ENCODE measurements around the gene CFAP99.

The CFAP99 gene

DNA sequence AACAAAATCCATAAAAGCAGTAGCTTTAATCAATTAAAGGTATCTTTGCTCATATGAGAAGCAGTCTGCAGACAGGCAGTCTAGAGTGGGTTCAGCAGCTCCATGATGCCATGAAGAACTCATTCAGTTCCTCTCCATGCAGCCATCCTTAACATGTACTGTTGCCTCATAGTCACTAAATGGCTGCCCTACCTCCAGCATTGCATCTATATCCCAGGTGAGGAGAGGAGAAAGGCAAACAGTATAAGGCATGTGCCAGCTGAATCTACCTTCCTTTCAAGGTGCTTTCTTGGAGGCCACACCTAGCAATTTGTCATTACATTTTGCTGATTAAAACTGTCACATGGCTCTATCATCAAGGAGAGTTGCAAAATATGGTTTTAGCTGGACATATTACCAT is 13.2 kb downstream of the CFAP99 start:
- no peak for DNase-seq

- no peak for DNase-seq
Observed at GRCh38 chr4:2432991-2433530, 14.3 kb downstream of the CFAP99 start.

GRCh38 chr4:2433609-2434350 is 15.0 kb downstream of the CFAP99 start:
- DNase-seq, result no peak

DNA sequence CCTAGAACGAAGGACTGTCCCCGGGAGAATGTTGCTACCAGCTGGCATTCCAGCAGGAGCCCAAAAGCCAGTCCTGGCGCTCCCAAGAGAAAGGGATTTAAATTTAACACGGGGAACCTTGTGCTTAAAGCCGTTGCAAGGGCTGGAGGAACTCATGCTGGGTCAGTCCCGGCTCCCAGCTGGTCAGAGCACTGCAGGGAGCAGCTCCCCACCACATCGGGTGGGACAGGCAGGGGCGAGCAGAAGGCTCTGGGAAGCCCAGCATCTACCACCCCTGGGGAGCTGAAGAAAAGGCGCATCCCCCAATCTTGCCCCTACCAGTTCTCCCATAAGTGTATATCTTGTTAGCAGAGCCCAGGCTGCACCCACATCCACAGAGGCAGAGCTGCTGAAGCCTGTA is 15.7 kb downstream of the CFAP99 start:
- no peak for DNase-seq

DNA sequence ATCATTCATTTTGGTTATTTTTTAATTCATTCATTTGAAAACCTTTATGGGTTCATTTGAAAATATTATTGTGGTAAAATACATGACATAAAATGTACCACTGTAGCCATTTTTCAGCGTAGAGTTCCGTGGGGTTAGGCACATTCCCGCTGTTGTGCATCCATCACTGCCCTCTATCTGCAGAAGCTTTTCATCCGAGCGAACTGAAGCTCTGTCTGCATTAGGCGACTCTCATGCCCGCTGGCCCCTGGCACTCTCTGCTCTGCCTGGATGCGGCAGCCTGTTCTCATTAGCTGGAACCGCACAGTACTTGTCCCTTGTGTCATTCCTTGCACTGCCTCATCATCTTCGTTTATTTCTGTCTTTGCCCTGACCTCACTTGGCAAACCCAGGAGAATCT is 17.5 kb downstream of the CFAP99 start:
- no peak for DNase-seq

DNA sequence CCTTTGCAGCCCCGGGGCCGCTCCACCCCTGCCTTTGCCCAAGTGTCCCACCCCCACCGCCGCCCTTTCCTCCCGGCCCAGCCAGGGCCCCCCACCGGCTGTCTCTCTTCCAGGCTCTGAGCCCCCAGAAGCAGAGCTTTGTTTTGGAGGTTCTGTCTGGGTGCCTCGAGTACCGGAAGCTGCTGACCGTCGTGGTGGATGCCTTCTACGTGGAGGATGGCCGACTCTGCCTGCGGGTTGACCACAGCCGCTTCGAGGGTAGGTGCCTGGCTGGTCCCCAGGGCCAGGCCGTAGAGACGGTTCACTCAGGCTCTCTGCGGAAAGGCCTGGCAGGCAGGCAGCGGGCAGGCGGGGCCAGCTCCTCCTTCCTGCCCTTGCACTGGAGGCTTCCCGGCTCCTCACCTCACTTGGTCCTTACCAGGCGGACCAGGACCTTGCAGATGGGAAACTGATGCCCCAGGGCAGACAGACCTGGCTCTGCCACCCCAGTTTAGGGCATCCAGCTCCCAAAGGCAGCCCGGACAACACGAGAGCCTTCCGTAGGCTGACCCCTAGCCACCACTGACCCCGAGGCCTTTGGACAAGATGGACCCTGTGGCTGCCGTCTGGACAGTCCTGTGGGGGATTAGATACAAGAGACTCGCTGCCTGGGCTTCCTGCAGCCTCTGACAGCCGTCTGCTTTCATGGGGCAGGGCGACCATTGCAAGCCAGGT is 18.2 kb downstream of the CFAP99 start:
- no peak for DNase-seq

GRCh38 chr4:2437475-2438215 is 18.9 kb downstream of the CFAP99 start:
- no peak for DNase-seq

DNA sequence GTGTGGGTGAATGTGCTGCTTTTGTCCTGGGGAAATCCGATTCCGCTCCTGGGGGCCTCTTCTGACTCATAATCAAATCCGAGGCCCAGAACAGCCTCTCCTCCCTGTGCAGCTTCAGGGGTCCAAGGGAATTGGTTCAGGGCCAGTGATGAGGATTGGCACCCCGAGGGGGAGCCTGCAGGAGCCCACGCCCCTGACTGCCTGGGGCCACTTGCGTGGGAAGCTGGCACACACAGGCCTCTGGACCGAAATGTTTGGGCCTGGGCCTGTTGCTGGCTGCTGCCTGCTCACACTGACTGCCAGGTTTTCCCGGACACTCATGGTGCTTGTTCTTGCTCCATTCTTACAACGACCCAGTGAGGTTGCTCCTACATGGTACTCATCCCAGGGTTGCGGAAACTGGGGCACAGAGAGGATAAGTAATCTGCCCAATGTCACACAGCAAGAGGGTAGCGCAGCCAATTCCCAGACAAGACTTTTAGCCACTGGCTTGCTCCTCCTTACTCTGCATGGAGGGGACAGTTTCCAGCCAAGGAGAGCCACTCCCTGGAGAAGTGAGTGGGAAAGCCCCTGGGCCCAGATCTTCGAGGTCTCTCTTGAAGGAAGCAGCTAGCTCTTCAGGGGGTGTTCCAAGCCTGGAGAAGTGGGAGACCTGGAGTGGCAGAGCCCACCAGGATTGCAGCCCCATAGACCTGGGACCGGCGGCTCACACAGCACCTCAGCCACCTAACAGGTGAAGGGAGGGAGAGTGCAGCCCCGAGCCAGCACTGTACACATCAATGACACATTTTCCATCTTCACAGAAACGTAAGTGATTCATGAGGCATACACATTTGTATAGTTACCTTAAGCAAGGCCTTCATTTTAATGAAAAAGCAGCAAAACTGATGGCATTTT is 20.3 kb downstream of the CFAP99 start:
- DNase-seq, result no peak

DNA sequence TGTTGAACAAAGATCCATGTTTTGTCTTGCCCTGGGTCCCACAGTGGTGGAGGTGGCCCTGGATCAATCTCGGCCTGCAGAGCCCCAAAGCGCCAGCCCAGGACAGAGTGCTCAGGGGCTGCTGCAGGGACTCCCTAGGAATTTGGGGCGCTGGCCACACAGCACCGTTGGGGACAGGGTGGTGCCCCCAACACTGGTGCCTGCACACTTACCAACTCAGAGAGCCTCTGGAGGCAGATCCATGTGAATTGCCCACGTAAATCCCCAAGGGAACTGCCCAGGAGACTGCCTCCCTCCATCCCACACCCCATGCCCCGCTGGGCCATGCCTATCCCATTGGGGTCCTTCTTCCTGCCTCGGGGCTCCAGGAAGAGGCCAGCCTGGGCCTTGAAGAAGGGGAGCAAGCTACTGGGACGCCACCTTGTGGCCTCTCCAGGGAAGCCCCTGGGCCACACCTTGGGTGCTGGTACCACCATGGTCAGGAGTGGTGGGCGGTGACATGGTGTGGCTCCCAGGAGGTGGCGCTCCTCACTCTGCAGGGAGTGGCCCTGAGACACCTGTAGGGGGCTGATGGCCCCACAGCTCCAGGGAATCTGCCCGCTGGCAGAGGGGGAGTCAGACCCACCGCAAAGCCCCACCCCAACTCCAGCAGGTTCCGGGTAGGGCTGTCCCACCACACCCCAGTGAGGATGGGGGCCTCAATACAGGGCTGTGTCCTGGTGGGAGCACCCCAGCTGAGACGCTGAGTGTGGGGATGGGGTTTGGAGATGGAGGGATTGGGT is 22.8 kb downstream of the CFAP99 start:
- no peak for DNase-seq

DNA sequence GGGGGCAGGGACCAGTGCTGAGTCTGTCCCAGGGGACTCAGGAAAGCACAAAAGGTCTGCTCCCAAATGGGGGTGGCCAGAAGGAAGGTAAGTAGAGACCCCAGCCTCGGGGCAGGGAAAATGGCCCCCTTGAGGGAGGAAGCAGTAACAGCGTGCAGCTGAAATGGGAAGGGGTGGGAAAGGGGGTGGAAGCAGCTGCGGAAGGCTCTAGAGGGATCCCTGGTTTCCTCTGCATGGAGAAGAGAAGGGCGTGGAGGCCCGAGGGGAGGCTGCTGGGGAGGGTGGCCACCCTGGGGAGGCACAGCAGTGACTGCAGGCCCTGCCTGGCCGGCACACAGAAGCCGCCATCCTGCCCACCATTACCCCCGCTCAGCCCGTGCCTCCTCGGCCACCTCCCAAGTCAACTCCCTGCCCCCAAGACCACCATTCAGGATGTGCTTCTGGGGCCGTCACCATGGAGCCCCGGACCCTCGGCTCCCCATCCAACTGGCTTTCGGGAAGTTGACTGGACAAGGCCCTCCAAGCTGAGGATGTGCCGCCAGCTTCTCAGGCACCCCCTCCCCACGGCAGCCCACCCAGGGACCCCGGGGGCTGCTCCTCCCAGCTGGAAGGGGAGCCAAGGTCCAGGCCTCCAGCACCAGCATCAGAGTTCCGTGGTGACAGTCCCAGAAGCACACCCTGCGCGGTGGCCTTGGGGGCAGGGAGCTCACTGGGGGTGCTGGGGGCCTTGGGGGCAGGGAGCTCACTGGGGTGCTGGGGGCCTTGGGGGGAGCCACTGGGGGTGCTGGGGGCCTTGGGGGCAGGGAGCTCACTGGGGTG is 23.6 kb downstream of the CFAP99 start:
- no peak for DNase-seq

DNA sequence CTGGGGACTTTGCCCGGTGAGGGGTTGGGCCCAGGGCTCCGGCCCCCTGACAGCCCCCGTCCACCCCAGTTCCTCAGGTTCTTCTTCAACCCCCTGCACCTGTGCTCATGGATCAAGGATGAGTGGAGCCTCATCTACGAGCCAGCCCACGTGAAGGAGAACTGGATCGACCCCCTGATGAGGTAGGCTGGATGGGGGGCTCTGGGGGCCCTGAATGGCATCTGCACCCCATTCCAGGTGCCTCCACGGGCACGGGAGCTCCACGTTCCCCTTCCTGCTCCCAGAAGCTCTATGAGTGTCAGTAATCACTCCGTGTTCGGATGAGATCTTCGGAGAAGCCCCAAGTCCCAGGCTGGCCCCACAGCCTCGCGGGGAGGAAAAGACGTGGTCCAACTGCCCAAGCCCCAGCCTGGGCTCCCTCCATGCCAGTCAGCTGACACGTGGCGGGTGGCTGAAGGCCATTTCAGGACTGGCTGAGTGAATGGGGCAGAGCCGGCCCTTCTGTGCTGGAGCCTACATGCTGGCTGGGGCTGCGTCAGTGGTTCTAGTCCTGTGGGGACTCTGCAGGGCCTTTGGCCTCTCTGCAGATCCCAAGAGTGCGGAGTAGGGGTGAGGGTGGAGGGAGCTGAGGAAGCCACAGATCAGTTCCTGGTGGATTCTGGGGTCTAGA is 24.4 kb downstream of the CFAP99 start:
- DNase-seq, result no peak

GRCh38 chr4:2443956-2444740 is 25.4 kb downstream of the CFAP99 start:
- no peak for DNase-seq

GRCh38 chr4:2445130-2445529 is 26.4 kb downstream of the CFAP99 start:
- no peak for DNase-seq

DNA sequence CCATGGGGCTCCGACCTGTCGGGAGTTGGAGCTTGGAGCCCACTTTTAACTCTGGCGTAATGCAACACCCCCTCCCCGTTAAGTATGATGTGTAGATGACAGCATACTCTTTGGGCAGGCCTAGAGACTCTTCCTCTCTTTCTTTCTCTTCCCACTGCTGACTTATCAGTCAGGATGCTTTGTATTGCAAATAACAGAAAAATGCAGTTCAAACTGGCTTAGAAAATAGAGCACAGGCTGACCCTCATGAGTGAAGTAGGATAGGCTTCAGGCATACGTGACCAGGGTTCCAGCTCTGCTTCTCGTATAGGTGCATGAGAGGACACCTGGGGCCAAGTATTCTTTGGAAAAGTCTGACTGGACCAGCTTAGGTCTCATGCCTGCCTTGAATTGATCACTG is 26.8 kb downstream of the CFAP99 start:
- no peak for DNase-seq

DNA sequence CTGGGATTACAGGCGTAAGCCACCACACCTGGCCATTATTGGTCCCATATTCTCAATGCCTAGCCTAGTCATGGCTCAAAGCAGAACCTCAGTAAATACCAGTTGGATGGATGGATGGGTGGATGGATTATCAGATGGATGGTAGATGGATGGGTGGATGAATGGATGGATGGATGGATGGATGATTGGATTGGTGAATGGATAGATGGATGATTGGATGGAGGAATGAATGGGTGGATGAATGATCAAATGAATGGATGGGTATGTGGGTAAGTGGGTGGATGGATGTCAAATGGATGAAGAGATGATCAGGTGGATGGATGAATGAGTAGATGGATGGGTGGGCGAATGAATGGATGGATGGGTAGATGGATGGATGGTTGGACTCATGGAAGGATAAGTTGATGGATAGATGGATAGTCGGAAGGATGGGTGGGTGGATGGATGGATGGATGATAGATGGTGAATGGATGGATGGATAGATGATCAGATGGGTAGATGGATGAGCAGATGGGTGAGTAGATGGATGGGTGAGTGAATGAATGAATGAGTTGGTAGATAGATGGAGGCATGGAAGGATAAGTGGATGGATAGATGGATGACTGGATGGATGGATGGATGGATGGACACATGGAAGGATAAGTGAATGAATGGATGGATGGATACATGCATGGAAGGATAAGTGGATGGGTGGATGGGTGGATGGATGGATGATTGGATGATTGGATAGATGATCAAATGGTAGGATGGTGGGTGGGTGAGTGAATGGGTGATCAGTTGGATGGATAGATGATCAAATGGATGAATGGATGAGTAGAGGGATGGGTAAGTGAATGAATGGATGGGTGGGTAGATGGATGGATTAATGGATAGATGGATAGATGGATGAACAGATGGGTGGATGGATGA is 28.2 kb downstream of the CFAP99 start:
- no peak for DNase-seq

DNA sequence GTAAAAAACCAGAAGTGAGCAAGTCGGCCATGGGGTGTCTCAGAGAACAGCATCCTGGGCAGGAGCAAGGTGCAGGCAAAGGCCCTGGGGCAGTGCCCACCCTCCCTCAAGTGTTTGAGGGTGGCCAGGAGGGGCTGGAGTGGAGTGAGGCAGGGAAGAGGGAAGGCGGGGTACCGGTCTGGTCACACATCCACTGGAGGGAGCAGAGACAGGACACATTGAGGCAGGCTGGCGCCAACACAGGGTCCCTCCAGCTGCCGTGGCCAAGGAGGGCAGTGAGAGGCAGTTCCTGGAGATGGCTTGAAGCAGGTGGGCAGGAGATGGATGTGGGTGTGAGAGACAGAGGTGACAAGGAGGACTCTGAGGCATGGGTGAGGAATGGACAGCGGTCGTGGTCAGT is 29.8 kb downstream of the CFAP99 start:
- DNase-seq, result no peak

DNA sequence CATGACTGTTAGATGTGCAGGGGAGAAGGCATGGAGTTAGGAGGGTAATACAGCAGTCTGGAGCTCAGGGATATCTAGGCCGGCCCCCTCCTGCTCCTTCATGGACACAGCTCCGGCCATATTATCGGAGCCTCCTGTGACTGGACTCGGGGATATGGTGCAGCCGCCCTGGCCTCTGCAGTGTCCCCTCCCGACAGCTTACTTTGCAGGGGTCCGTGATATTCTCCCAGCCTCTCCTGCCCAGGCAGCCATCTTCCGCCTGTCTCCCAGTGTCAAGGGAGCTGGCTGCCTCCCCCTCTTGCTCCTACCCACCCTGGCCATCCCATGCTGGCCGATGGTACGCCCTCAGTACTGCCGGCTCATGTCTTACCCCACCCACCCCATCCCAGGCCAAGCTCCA is 30.3 kb downstream of the CFAP99 start:
- no peak for DNase-seq

All from right hindlimb (tissue), 1 donor.